ENCODE data around the gene NTNG1. TPM values are rescaled to one million over a fixed set of nuclear protein-coding genes. Genes with fewer than 3 reads are reported as not detected.
A peak's percentile ranks its signal among the peaks of the same experiment; 100 is the strongest.

Gene NTNG1
- total and polyA plus RNA-seq, 2 of the 8 experiments (the other 6 are each of a cell fraction or from before 2014, with no cell fraction given) = 1.2 to 4.1 TPM

GRCh38 chr1:107419003-107419402, 278.2 kb downstream of the NTNG1 start:
- no peak for FAIRE-seq
- ChIA-PET POLR2A (ENCODE audit: partially characterized antibody) (no interaction called here), CTCF (ENCODE audit: partially characterized antibody) (interaction anchor here (0.9 to 5.1 kb wide), 4 partner anchors 11 to 222 kb away, joined by 3 to 24 read pairs (median 4); no protein-coding TSS in a partner anchor)
- H3K23ac ChIP-seq (ENCODE audit: insufficient read length) = no peak overlapping the region
- no peak overlapping the region for H4K5ac ChIP-seq (ENCODE audit: insufficient read length, low read depth, low read length)
- no peak overlapping the region for H4K8ac ChIP-seq (ENCODE audit: extremely low read depth, insufficient read depth, low read length)
- peaks cover 0 to 13% (median 0%) of the 10 kb centered on the region in 4 experiments; a peak in 2 of 7 replicates for H3K4me1 ChIP-seq (replicated peaks in 1 of 4; ENCODE audit: control insufficient read depth in 3 of 4, insufficient read depth in 4 of 4, low read length in 3 of 4)
- DNase-seq (ENCODE audit: low read depth in 1 of 2, low spot score in 2 of 2) = no peak
- 71% methylated on average over 2 of the region's 2 CpGs; no CpG with 5 or more reads in 1 of the 2 experiments for WGBS, 2 experiments (ENCODE audit: extremely low coverage in 1 of 2, insufficient coverage in 1 of 2, insufficient read length in 1 of 2, insufficient replicate concordance in 2 of 2, low coverage in 1 of 2, low lambda C conversion rate in 2 of 2, missing lambda C conversion rate in 1 of 2)
- H2BK12ac ChIP-seq (ENCODE audit: low read depth, low read length) = 0 out of 2 replicates have a peak overlapping the region, but pooled peaks have one; percentile 11
- no peaks in the 10 kb centered on the region for H3K23me2 ChIP-seq (ENCODE audit: low read depth, low read length)
- H3K14ac ChIP-seq (ENCODE audit: insufficient read length) = no peak overlapping the region
- H3K27me3 ChIP-seq (replicated peaks in 1 of 4; ENCODE audit: control insufficient read depth in 3 of 4, extremely low read depth in 1 of 4, insufficient read depth in 3 of 4, low read length in 3 of 4) = no peaks in the 10 kb centered on the region
- no peaks in the 10 kb centered on the region for H3K9me3 ChIP-seq (ENCODE audit: insufficient read depth in 2 of 2, low read depth in 1 of 2, low read length in 1 of 2)
- H2AK5ac ChIP-seq (ENCODE audit: low read depth, low read length) = no peak overlapping the region
- peak overlapping the region; percentile 71; the same call in 1 of the 2 replicates for H2AFZ ChIP-seq (ENCODE audit: low read length)
- H2BK20ac ChIP-seq (ENCODE audit: low read length) = no peak overlapping the region
- no peak overlapping the region for H3K4me2 ChIP-seq (ENCODE audit: insufficient read depth in 1 of 2, low read depth in 2 of 2, low read length in 2 of 2)
- no peak overlapping the region for H4K91ac ChIP-seq (replicated peaks; ENCODE audit: insufficient read length, low read length)
- H3K18ac ChIP-seq (ENCODE audit: extremely low read depth, low read length) = no peak overlapping the region
- H3K4ac ChIP-seq (replicated peaks; ENCODE audit: insufficient read length, low read depth, low read length) = no peak overlapping the region
- H3K27ac ChIP-seq (ENCODE audit: low read depth, low read length) = no peak overlapping the region
- no peak overlapping the region for H2BK120ac ChIP-seq (replicated peaks; ENCODE audit: low read depth, low read length)
- no peaks in the 10 kb centered on the region for H3K79me2 ChIP-seq (ENCODE audit: control insufficient read depth in 1 of 2, insufficient read depth in 2 of 2, low read length in 2 of 2)
- no peak overlapping the region for H3K9ac ChIP-seq (replicated peaks in 1 of 4; ENCODE audit: extremely low read depth in 1 of 4, low read depth in 3 of 4, low read length in 3 of 4)
- TF ChIP-seq POLR2A (IDR thresholded peaks at IDR 0.05; ENCODE audit: control extremely low read depth in 1 of 2, low read depth in 2 of 2, low read length in 2 of 2) = no peak
- no peak for TF ChIP-seq GABPA (IDR thresholded peaks at IDR 0.05; ENCODE audit: borderline replicate concordance, insufficient read depth, low read length)
- no peak for TF ChIP-seq BRCA1 (IDR thresholded peaks at IDR 0.05; ENCODE audit: low read depth, low read length)
- TF ChIP-seq HDAC6 (IDR thresholded peaks at IDR 0.05; ENCODE audit: low read depth, low read length) = no peak
- no peak for TF ChIP-seq TCF12 (IDR thresholded peaks at IDR 0.05; ENCODE audit: low read depth, low read length)
- H3K36me3 ChIP-seq (ENCODE audit: control insufficient read depth in 2 of 4, insufficient read depth in 4 of 4, low read length in 3 of 4) = no peaks in the 10 kb centered on the region
- H4K20me1 ChIP-seq (replicated peaks in 1 of 2; ENCODE audit: control insufficient read depth in 1 of 2, insufficient read depth in 2 of 2, low read length in 2 of 2) = no peaks in the 10 kb centered on the region
- 0 out of 2 replicates have a peak overlapping the region, but pooled peaks have one; percentile 9 for H2BK5ac ChIP-seq (ENCODE audit: low read depth, low read length)
- no peak overlapping the region for H3K56ac ChIP-seq (replicated peaks; ENCODE audit: insufficient read length, low read depth, low read length)
- H3K79me1 ChIP-seq (ENCODE audit: low read depth, low read length) = no peaks in the 10 kb centered on the region
- H3K4me3 ChIP-seq (ENCODE audit: extremely low read depth in 1 of 4, insufficient read depth in 2 of 4, low read depth in 3 of 4, low read length in 4 of 4) = no peak overlapping the region
- no peak overlapping the region for H2BK15ac ChIP-seq (ENCODE audit: low read length)
